A549 (cell line): ENCODE results near the gene OGDHL. TPM values are rescaled to one million over a fixed set of nuclear protein-coding genes. Genes with fewer than 3 reads are reported as not detected.

ENCODE experiments used
- ATAC-seq, 2 experiments: fragments of 200-7000 bp in 1 of 2; fragments of >200 bp in 1 of 2; cut with Nextera tagmentation in 1 of 2; cut with Tn5 transposase in 1 of 2; 3 replicates each; pipeline versions ENCODE4 v1.8.0 to v1.9.1; 2018 to 2020; ENCODE audit warnings: mild to moderate bottlenecking in 1 of 2, moderate library complexity in 1 of 2
- CTCF ChIA-PET: fragments of 300-600 bp; sonication (Branson Sonifier 250); formaldehyde crosslinking; extraction: SDS; loops from one replicate; lab custom pipeline; 2021; ENCODE audit warnings: antibody characterized with exemption, inconsistent platforms; lab: Yijun Ruan, JAX
- POLR2A ChIA-PET: fragments of 350-600 bp; formaldehyde crosslinking; extraction: SDS; loops from one replicate; lab custom pipeline; 2021; ENCODE audit warnings: antibody characterized with exemption, inconsistent platforms; lab: Yijun Ruan, JAX
- DNase-seq, 2 experiments: peaks; one replicate each; pipeline versions ENCODE4 v3.0.0 to v3.0.0-alpha.2; 2011 to 2016; ENCODE audit warnings: low read depth in 1 of 2, low spot score in 1 of 2
- FAIRE-seq: peaks from 2 replicates; lab custom pipeline; 2011; peaks lifted over from hg19 to GRCh38; lab: Jason Lieb, UNC
- H3K27ac ChIP-seq, 2 experiments: fragments of >200 bp; sonication (Bioruptor Twin); formaldehyde crosslinking; 3 replicates each; pipeline ENCODE4 v1.5.1; 2016 to 2017
- H3K4me1 ChIP-seq: fragments of >200 bp; sonication (Bioruptor Twin); formaldehyde crosslinking; 3 replicates; pipeline ENCODE4 v1.6.1; 2016
- H3K4me2 ChIP-seq: fragments of >200 bp; sonication (Bioruptor Twin); formaldehyde crosslinking; 3 replicates; pipeline ENCODE4 v1.6.1; 2016
- H3K4me3 ChIP-seq: fragments of >200 bp; sonication (Bioruptor Twin); formaldehyde crosslinking; 3 replicates; pipeline ENCODE4 v1.5.1; 2016
- H3K9me3 ChIP-seq: fragments of >200 bp; sonication (Bioruptor Twin); formaldehyde crosslinking; 3 replicates; pipeline ENCODE4 v1.6.1; 2016
- BHLHE40 ChIP-seq: IDR thresholded peaks from 2 replicates; pipeline ENCODE4 v1.6.1; 2012; ENCODE audit warnings: low read depth, low read length, inconsistent platforms
- FOXS1 ChIP-seq: fragments of 250-450 bp; sonication (Bioruptor Pico); IDR thresholded peaks from 2 replicates; pipeline ENCODE4 v1.5.0; 2020; ENCODE audit warnings: mild to moderate bottlenecking, moderate library complexity
- GATA3 ChIP-seq: IDR thresholded peaks from 2 replicates; pipeline ENCODE4 v1.6.1; 2012; ENCODE audit warnings: borderline replicate concordance
- HEYL ChIP-seq: fragments of 250-450 bp; sonication (Bioruptor Pico); IDR thresholded peaks from 2 replicates; pipeline ENCODE4 v1.8.0; 2021; ENCODE audit warnings: mild to moderate bottlenecking, moderate library complexity
- HOXB13 ChIP-seq: fragments of 250-450 bp; sonication (Bioruptor Pico); IDR thresholded peaks from 2 replicates; pipeline ENCODE4 v1.5.0; 2020; ENCODE audit warnings: low read depth, mild to moderate bottlenecking, moderate library complexity
- JUNB ChIP-seq: fragments of >200 bp; sonication (Bioruptor Twin); formaldehyde crosslinking; IDR thresholded peaks from 2 replicates; pipeline ENCODE4 v1.6.1; 2016
- MAX ChIP-seq: IDR thresholded peaks from 2 replicates; pipeline ENCODE4 v1.6.1; 2012
- MYC ChIP-seq: IDR thresholded peaks from 2 replicates; pipeline ENCODE4 v1.6.1; 2012; ENCODE audit warnings: mild to moderate bottlenecking, inconsistent platforms, low read length, improper control_type of control experiment, borderline replicate concordance
- NR3C1 ChIP-seq: fragments of >200 bp; sonication (Bioruptor Twin); formaldehyde crosslinking; IDR thresholded peaks from 3 replicates; pipeline ENCODE4 v1.6.1; 2017
- POLR2AphosphoS2 ChIP-seq: conservative IDR thresholded peaks from 2 replicates; pipeline ENCODE4 v1.6.1; 2012; ENCODE audit warnings: low read length, improper control_type of control experiment, inconsistent platforms
- RAD21 ChIP-seq, 2 experiments: fragments of >200 bp in 1 of 2; sonication (Bioruptor Twin) in 1 of 2; formaldehyde crosslinking in 1 of 2; IDR thresholded peaks in 1 of 2; conservative IDR thresholded peaks in 1 of 2; 2 replicates in 1 of 2; 3 replicates in 1 of 2; pipeline ENCODE4 v1.6.1; 2012 to 2018; ENCODE audit warnings: inconsistent platforms in 1 of 2
- RARB ChIP-seq: fragments of 250-450 bp; sonication (Bioruptor Pico); IDR thresholded peaks from 2 replicates; pipeline ENCODE4 v1.8.0; 2021; ENCODE audit warnings: mild to moderate bottlenecking, moderate library complexity
- RFX5 ChIP-seq: fragments of 450-650 bp; IDR thresholded peaks from 2 replicates; pipeline ENCODE4 v1.7.1; 2014; ENCODE audit warnings: antibody characterized with exemption, mild to moderate bottlenecking, moderate library complexity
- TP53 ChIP-seq: fragments of 250-450 bp; sonication (Bioruptor Pico); IDR thresholded peaks from 2 replicates; pipeline ENCODE4 v1.5.0; 2021; ENCODE audit warnings: mild to moderate bottlenecking, moderate library complexity
- ZC3H11A ChIP-seq: fragments of 450-650 bp; IDR thresholded peaks from 2 replicates; pipeline ENCODE4 v1.6.1; 2014; ENCODE audit warnings: antibody characterized with exemption, mild to moderate bottlenecking
- ZFP36 ChIP-seq: fragments of 450-650 bp; IDR thresholded peaks from 2 replicates; pipeline ENCODE4 v1.6.1; 2014; ENCODE audit warnings: borderline replicate concordance; ENCODE audit not compliant: partially characterized antibody
- WGBS: methylation state at CpG from one replicate; pipeline ENCODE4 v1.1.6; 2017; ENCODE audit errors: missing lambda C conversion rate; 5-methylcytosine and 5-hydroxymethylcytosine counted together
- polyA plus RNA-seq, 4 experiments: library from polyadenylated mRNA; depleted of rRNA in 3 of 4; stranded (reverse); fragments of >200 nt; fragmentation: RNase III in 1 of 4; extraction: RNeasy Plus Mini Kit Qiagen cat#74134 plus additional on column Dnase treatment in 1 of 4; gene quantifications; 2 replicates in 3 of 4; 3 replicates in 1 of 4; pipeline ENCODE4 v1.2.3, GENCODE V29; 2011 to 2017
- TF ChIP-seq, protein P1 (sequence below): fragments of 250-450 bp; sonication (Bioruptor Pico); IDR thresholded peaks from 2 replicates; pipeline ENCODE4 v1.5.0; 2021; ENCODE audit warnings: mild to moderate bottlenecking, moderate library complexity, borderline replicate concordance
- TF ChIP-seq, protein P2 (sequence below): fragments of >200 bp; sonication (Bioruptor Twin); formaldehyde crosslinking; IDR thresholded peaks from 2 replicates; pipeline ENCODE4 v1.6.1; 2016

OGDHL gene
- polyA plus RNA-seq, 2 of the 4 experiments (the other 2 are of a cell fraction): 0.06 to 0.22 TPM

- Histone ChIP-seq H3K4me2 (no peak overlapping the region), H3K9me3 (no peaks in the 10 kb centered on the region), H3K27ac (no peak overlapping the region), H3K4me3 (no peak overlapping the region), H3K4me1 (no peaks in the 10 kb centered on the region)
- WGBS: 53% methylated on average over 5 of the region's 20 CpGs
- TF ChIP-seq BHLHE40 (no peak), GATA3 (no peak)
- FAIRE-seq (no peak), ATAC-seq (no peak), DNase-seq (no peak)
- CTCF ChIA-PET: no interaction called here
- POLR2A ChIA-PET: no interaction called here
Measured at GRCh38 chr10:49746626-49747302, 15.4 kb downstream of the OGDHL start.

DNA sequence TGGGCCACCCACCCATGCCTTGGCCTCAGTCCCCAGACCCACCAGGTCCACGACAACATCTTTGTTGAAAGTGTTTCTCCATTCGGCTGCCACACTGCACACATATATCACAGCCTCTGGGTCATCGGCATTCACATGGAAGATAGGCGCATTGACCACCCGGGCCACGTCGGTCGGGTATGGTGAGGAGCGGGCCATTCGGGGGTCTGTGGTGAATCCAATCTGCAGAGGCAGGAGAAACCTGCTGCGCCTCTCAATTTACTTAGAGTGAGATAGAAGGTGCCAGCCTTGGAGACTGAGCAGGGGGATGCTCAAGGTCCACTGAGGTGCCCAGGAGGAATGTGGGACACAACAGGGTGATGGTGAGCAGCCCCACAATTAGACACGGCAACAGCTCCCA lies 16.4 kb downstream of the OGDHL start:
- TF ChIP-seq HEYL (no peak), HOXB13 (CRISPR knock-in tag) (no peak), RARB (CRISPR knock-in tag) (no peak), POLR2AphosphoS2 (no peak), RAD21 (conservative IDR thresholded peaks at IDR 0.05 in 1 of 2, IDR thresholded peaks at IDR 0.05 in 1 of 2) (no peak), ZC3H11A (no peak)
- ChIA-PET CTCF (no interaction called here), POLR2A (no interaction called here)
- WGBS: 54% methylated on average over 12 of the region's 12 CpGs
- DNase-seq (no peak), FAIRE-seq (no peak), ATAC-seq (no peak)
- no peak overlapping the region for H3K4me3 ChIP-seq
- H3K9me3 ChIP-seq: no peaks in the 10 kb centered on the region
- H3K4me2 ChIP-seq: no peak overlapping the region
- H3K4me1 ChIP-seq: no peaks in the 10 kb centered on the region
- H3K27ac ChIP-seq: no peak overlapping the region

DNA sequence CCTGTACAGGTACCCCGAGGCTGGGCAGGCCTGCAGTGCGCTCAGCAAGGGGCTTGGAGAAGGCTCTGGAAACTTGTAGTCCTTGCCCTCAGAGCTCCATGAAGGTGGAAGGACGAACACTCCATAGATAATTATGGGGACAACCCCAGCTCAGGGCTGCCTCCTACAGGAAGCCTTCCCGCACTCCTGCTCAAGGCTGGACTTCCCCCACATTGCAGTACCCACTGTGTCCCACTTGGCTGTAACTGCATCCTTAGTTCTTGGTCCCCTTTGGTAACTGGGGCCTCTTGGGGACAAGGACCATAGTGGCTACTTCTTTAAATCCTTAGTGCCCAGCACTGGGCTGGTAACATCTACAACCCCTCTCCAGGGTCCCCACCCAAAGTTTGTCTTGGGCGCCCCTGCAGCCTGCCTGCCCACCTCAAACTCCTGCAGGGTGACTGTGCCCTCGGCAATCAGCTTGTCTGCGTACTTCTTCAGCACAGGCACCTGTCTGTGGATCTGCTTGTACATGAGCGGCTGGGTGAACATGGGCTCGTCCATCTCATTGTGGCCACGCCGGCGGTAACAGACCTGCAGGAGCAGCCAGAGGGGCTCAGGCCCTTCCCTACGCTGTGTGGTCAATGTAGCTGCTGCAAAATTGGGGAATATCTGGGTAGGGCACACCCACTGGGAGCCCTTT lies 17.1 kb downstream of the OGDHL start:
- H3K4me3 ChIP-seq: no peak overlapping the region
- no peaks in the 10 kb centered on the region for H3K4me1 ChIP-seq
- ChIA-PET POLR2A (no interaction called here), CTCF (interaction anchor here (1.0 kb wide), 1 partner anchor 9 kb away, joined by 4 read pairs; no protein-coding TSS in a partner anchor)
- FAIRE-seq: no peak
- H3K4me2 ChIP-seq: no peak overlapping the region
- ATAC-seq: peak in 1 of 2 experiments; percentile 55; a peak in 3 of 6 replicates
- 43% methylated on average over 9 of the region's 13 CpGs for WGBS
- no peaks in the 10 kb centered on the region for H3K9me3 ChIP-seq
- no peak overlapping the region for H3K27ac ChIP-seq
- no peak for DNase-seq
- TF ChIP-seq MAX: no peak
- TF ChIP-seq JUNB: no peak
- TF ChIP-seq, protein P1, sequence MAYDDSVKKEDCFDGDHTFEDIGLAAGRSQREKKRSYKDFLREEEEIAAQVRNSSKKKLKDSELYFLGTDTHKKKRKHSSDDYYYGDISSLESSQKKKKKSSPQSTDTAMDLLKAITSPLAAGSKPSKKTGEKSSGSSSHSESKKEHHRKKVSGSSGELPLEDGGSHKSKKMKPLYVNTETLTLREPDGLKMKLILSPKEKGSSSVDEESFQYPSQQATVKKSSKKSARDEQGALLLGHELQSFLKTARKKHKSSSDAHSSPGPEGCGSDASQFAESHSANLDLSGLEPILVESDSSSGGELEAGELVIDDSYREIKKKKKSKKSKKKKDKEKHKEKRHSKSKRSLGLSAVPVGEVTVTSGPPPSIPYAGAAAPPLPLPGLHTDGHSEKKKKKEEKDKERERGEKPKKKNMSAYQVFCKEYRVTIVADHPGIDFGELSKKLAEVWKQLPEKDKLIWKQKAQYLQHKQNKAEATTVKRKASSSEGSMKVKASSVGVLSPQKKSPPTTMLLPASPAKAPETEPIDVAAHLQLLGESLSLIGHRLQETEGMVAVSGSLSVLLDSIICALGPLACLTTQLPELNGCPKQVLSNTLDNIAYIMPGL: no peak
- TF ChIP-seq TP53 (CRISPR knock-in tag): no peak
- no peak for TF ChIP-seq MYC
- no peak for TF ChIP-seq RAD21 (conservative IDR thresholded peaks at IDR 0.05 in 1 of 2, IDR thresholded peaks at IDR 0.05 in 1 of 2)
- TF ChIP-seq RARB (CRISPR knock-in tag): no peak
- TF ChIP-seq NR3C1: no peak
- TF ChIP-seq BHLHE40: no peak
- TF ChIP-seq FOXS1 (CRISPR knock-in tag): no peak
- no peak for TF ChIP-seq RFX5
- TF ChIP-seq ZFP36: no peak
- TF ChIP-seq, protein P2, sequence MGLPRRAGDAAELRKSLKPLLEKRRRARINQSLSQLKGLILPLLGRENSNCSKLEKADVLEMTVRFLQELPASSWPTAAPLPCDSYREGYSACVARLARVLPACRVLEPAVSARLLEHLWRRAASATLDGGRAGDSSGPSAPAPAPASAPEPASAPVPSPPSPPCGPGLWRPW: no peak
- TF ChIP-seq, all 56 proteins: peak for 0
